NCI-H1436 treated with DMSO at 0.1 percent for 48 hours (cell line): ENCODE measurements around the gene INS.

Source experiments
- DNase-seq: peaks from one replicate; lab custom pipeline; 2025; lab: John Stamatoyannopoulos, UW

Gene INS

GRCh38 chr11:2164861-2165555 is 4.0 kb upstream of the INS start:
- no peak for DNase-seq

GRCh38 chr11:2164081-2164480 is 3.1 kb upstream of the INS start:
- DNase-seq: no peak

GRCh38 chr11:2163428-2163978 is 2.5 kb upstream of the INS start:
- no peak for DNase-seq

GRCh38 chr11:2159536-2160413 is 1.2 kb downstream of the INS start:
- no peak for DNase-seq

- no peak for DNase-seq
Measured at GRCh38 chr11:2158966-2159365, 2.0 kb downstream of the INS start.

- no peak for DNase-seq
Measured at GRCh38 chr11:2158296-2158737, 2.7 kb downstream of the INS start.

- no peak for DNase-seq
Measured at GRCh38 chr11:2157294-2158040, 3.5 kb downstream of the INS start.

- no peak for DNase-seq
Measured at GRCh38 chr11:2156416-2157182, 4.4 kb downstream of the INS start.

- no peak for DNase-seq
Measured at GRCh38 chr11:2155511-2155910, 5.5 kb downstream of the INS start.

GRCh38 chr11:2154889-2155288 is 6.1 kb downstream of the INS start:
- no peak for DNase-seq

- DNase-seq: no peak
Measured at GRCh38 chr11:2154195-2154585, 6.8 kb downstream of the INS start.

GRCh38 chr11:2153581-2154194 is 7.3 kb downstream of the INS start:
- no peak for DNase-seq

GRCh38 chr11:2151500-2152257 is 9.3 kb downstream of the INS start:
- no peak for DNase-seq

GRCh38 chr11:2149864-2150847 is 10.9 kb downstream of the INS start:
- DNase-seq: no peak

GRCh38 chr11:2149460-2149859 is 11.5 kb downstream of the INS start:
- DNase-seq: no peak

GRCh38 chr11:2148595-2148994 is 12.4 kb downstream of the INS start:
- DNase-seq: no peak

GRCh38 chr11:2147391-2147790 is 13.6 kb downstream of the INS start:
- no peak for DNase-seq

GRCh38 chr11:2146051-2146450 is 15.0 kb downstream of the INS start:
- no peak for DNase-seq
